Amygdala (tissue), 56 donors: ENCODE measurements around the gene SLFN5.
"Not testable (repeated sequence)": the region's sequence is repeated elsewhere in the genome, so short reads cannot be mapped to it uniquely, and the experiment has no call there.

Experiments used
- DNase-seq, 56 donors: peaks; one replicate each; lab custom pipeline; 2025; lab: John Stamatoyannopoulos, UW

Gene SLFN5

GRCh38 chr17:35242805-35243560, at the start of gene SLFN5:
SLFN5 (plus strand) TSS chr17:35243072; CDS start chr17:35258691, 15,619 bp downstream.
- peak in 55 of 56 donors; percentile 28 to 95 (median 75) for DNase-seq

- DNase-seq = not testable (repeated sequence)
Measured at GRCh38 chr17:35194001-35194400, 48.9 kb upstream of the SLFN5 start, which contains the start of gene SLC35G3. SLC35G3 (minus strand) TSS chr17:35194393; CDS start chr17:35194307, 86 bp downstream.

GRCh38 chr17:35195062-35195461, 47.8 kb upstream of the SLFN5 start:
- DNase-seq = not testable (repeated sequence)

GRCh38 chr17:35202582-35202981, 40.3 kb upstream of the SLFN5 start:
- DNase-seq = not testable (repeated sequence)

- DNase-seq = no peak
Measured at GRCh38 chr17:35210741-35211140, 32.1 kb upstream of the SLFN5 start.

GRCh38 chr17:35212668-35213067, 30.2 kb upstream of the SLFN5 start:
- no peak for DNase-seq

GRCh38 chr17:35213412-35213940, 29.4 kb upstream of the SLFN5 start:
- DNase-seq = no peak

- DNase-seq = no peak
Measured at GRCh38 chr17:35214192-35214591, 28.7 kb upstream of the SLFN5 start.

GRCh38 chr17:35214631-35215273, 28.1 kb upstream of the SLFN5 start:
- DNase-seq = no peak

- no peak for DNase-seq
Measured at GRCh38 chr17:35217107-35217506, 25.8 kb upstream of the SLFN5 start.

GRCh38 chr17:35218915-35219314, 24.0 kb upstream of the SLFN5 start:
- DNase-seq = no peak

- DNase-seq = no peak
Measured at GRCh38 chr17:35222452-35222851, 20.4 kb upstream of the SLFN5 start.

GRCh38 chr17:35224436-35224835, 18.4 kb upstream of the SLFN5 start:
- no peak for DNase-seq

- no peak for DNase-seq
Measured at GRCh38 chr17:35227546-35227945, 15.3 kb upstream of the SLFN5 start.

- DNase-seq = no peak
Measured at GRCh38 chr17:35229638-35230037, 13.2 kb upstream of the SLFN5 start.

GRCh38 chr17:35234315-35234714, 8.6 kb upstream of the SLFN5 start:
- DNase-seq = not testable (repeated sequence)

GRCh38 chr17:35235289-35235688, 7.6 kb upstream of the SLFN5 start:
- no peak for DNase-seq

- no peak for DNase-seq
Measured at GRCh38 chr17:35235917-35236316, 7.0 kb upstream of the SLFN5 start.

- no peak for DNase-seq
Measured at GRCh38 chr17:35236821-35237220, 6.1 kb upstream of the SLFN5 start.

GRCh38 chr17:35238821-35239220, 4.1 kb upstream of the SLFN5 start:
- DNase-seq = no peak

GRCh38 chr17:35239823-35240222, 3.0 kb upstream of the SLFN5 start:
- no peak for DNase-seq

- DNase-seq = no peak
Measured at GRCh38 chr17:35240861-35241260, 2.0 kb upstream of the SLFN5 start.
